ENCODE results near the gene HRH1.

GRCh38 chr3:11145888-11146287 is 8.4 kb upstream of the HRH1 start:
- TF ChIP-seq CTCF (IDR thresholded peaks at IDR 0.05) (no peak), POLR2A (IDR thresholded peaks at IDR 0.05) (no peak)

Measured in uterus (tissue), 2 donors.